ENCODE measurements around the gene SEPTIN12. TPM values are rescaled to one million over a fixed set of nuclear protein-coding genes. Genes with fewer than 3 reads are reported as not detected.

SEPTIN12 gene
- polyA plus RNA-seq, 3 donors, result not detected

DNA sequence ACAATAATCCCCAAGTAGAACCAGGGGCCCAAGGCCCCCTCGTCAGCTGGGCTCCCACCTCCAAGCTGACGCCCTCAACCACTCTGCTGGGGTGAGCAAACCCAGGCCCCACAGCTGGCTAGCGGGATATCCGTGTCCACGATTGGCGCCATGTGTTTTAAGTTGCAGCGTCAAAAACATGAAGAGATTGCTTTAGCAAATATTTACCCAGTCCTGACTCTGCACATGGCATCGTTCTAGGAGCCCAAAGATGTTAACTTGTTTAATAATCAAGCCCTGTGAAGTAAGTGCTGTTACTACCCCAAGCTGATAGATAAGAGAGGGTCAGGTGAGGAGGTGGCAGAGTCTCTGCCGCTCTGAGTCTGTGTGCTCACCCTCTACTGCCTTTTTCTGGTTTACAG lies 344 bp upstream of the SEPTIN12 start:
- Mint-ChIP-seq H3K9me3 (peaks cover 0 to 2% (median 0%) of the 10 kb centered on the region in 7 donors), H3K27ac (no peak overlapping the region), H3K4me3 (no peak overlapping the region), H3K27me3 (ENCODE audit: low read depth in 3 of 3) (peaks cover 1 to 7% (median 5%) of the 10 kb centered on the region in 3 donors), H3K4me1 (peaks cover 3% of the 10 kb centered on the region), H3K36me3 (no peaks in the 10 kb centered on the region)
- no peaks in the 10 kb centered on the region for H3K79me2 ChIP-seq (ENCODE audit: insufficient read depth, low read length)
- H3K4me1 ChIP-seq (ENCODE audit: control insufficient read depth in 1 of 2, insufficient read depth in 2 of 2, low read length in 2 of 2), result no peaks in the 10 kb centered on the region
- H3K4me2 ChIP-seq (replicated peaks; ENCODE audit: extremely low read depth, low read length, poor library complexity, severe bottlenecking), result no peak overlapping the region
- WGBS (ENCODE audit: insufficient coverage), result 91% methylated on average over 7 of the region's 9 CpGs
- no peaks in the 10 kb centered on the region for H3K9me3 ChIP-seq (replicated peaks in 1 of 2; ENCODE audit: control insufficient read depth in 1 of 2, insufficient read depth in 1 of 2, low read length in 2 of 2)
- no peaks in the 10 kb centered on the region for H3K36me3 ChIP-seq (replicated peaks in 1 of 2; ENCODE audit: control insufficient read depth in 1 of 2, insufficient read depth in 2 of 2, low read length in 2 of 2)
- TF ChIP-seq, protein P1, sequence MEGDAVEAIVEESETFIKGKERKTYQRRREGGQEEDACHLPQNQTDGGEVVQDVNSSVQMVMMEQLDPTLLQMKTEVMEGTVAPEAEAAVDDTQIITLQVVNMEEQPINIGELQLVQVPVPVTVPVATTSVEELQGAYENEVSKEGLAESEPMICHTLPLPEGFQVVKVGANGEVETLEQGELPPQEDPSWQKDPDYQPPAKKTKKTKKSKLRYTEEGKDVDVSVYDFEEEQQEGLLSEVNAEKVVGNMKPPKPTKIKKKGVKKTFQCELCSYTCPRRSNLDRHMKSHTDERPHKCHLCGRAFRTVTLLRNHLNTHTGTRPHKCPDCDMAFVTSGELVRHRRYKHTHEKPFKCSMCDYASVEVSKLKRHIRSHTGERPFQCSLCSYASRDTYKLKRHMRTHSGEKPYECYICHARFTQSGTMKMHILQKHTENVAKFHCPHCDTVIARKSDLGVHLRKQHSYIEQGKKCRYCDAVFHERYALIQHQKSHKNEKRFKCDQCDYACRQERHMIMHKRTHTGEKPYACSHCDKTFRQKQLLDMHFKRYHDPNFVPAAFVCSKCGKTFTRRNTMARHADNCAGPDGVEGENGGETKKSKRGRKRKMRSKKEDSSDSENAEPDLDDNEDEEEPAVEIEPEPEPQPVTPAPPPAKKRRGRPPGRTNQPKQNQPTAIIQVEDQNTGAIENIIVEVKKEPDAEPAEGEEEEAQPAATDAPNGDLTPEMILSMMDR (IDR thresholded peaks at IDR 0.05), result no peak
- H4K20me1 ChIP-seq (ENCODE audit: insufficient read depth, low read length), result no peaks in the 10 kb centered on the region
- H3K9ac ChIP-seq (ENCODE audit: insufficient read depth, low read length, poor library complexity, severe bottlenecking), result no peak overlapping the region
- no peak overlapping the region for H3K27ac ChIP-seq (ENCODE audit: low read depth in 1 of 2, low read length in 2 of 2)
- no peak overlapping the region for H2AFZ ChIP-seq (ENCODE audit: insufficient read depth, low read depth, low read length, poor library complexity, severe bottlenecking)
- intact Hi-C loops (cut with micrococcal nuclease), result no loop called here
- H3K27me3 ChIP-seq (ENCODE audit: control insufficient read depth in 2 of 2, insufficient read depth in 2 of 2, low read length in 2 of 2), result no peaks in the 10 kb centered on the region
- H3K4me3 ChIP-seq (replicated peaks in 1 of 3; ENCODE audit: low read depth in 2 of 3, low read length in 3 of 3), result no peak overlapping the region
- no peak for DNase-seq

DNA sequence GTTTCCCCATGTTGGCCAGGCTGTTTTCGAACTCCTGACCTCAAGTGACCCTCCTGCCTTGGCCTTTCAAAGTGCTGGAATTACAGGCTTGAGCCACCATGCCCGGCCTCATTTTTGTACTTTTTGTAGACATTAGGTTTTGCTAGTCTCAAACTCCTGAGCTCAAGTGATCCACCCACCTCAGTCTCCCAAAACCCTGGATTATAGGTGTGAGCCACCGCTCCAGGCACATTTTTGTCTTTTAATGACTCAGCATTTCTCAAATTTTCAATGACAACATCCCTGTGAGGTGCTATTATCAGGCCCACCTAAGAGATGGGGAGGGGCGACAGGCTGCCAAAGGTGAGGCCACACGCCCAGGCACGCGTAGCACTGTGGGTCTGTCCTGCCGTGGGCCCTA lies 1.1 kb downstream of the SEPTIN12 start:
- H4K20me1 ChIP-seq (ENCODE audit: insufficient read depth, low read length), result no peaks in the 10 kb centered on the region
- H3K27ac ChIP-seq (ENCODE audit: low read depth in 1 of 2, low read length in 2 of 2), result no peak overlapping the region
- Mint-ChIP-seq H3K9me3 (peaks cover 0 to 2% (median 0%) of the 10 kb centered on the region in 7 donors), H3K4me3 (no peak overlapping the region), H3K4me1 (peaks cover 14% of the 10 kb centered on the region), H3K27ac (peak overlapping the region in 1 of 7 donors; percentile 63), H3K36me3 (no peaks in the 10 kb centered on the region), H3K27me3 (ENCODE audit: low read depth in 3 of 3) (peaks cover 1 to 6% (median 5%) of the 10 kb centered on the region in 3 donors)
- no peaks in the 10 kb centered on the region for H3K9me3 ChIP-seq (replicated peaks in 1 of 2; ENCODE audit: control insufficient read depth in 1 of 2, insufficient read depth in 1 of 2, low read length in 2 of 2)
- no peak overlapping the region for H2AFZ ChIP-seq (ENCODE audit: insufficient read depth, low read depth, low read length, poor library complexity, severe bottlenecking)
- DNase-seq, result no peak
- no peak overlapping the region for H3K4me2 ChIP-seq (replicated peaks; ENCODE audit: extremely low read depth, low read length, poor library complexity, severe bottlenecking)
- no peaks in the 10 kb centered on the region for H3K79me2 ChIP-seq (ENCODE audit: insufficient read depth, low read length)
- TF ChIP-seq, protein P1 (IDR thresholded peaks at IDR 0.05), result no peak
- intact Hi-C loops (cut with micrococcal nuclease), result no loop called here
- no peak overlapping the region for H3K4me3 ChIP-seq (replicated peaks in 1 of 3; ENCODE audit: low read depth in 2 of 3, low read length in 3 of 3)
- H3K36me3 ChIP-seq (replicated peaks in 1 of 2; ENCODE audit: control insufficient read depth in 1 of 2, insufficient read depth in 2 of 2, low read length in 2 of 2), result no peaks in the 10 kb centered on the region
- peaks cover 8 to 10% of the 10 kb centered on the region in 2 donors for H3K4me1 ChIP-seq (ENCODE audit: control insufficient read depth in 1 of 2, insufficient read depth in 2 of 2, low read length in 2 of 2)
- no peak overlapping the region for H3K9ac ChIP-seq (ENCODE audit: insufficient read depth, low read length, poor library complexity, severe bottlenecking)
- 100% methylated on average over 3 of the region's 8 CpGs for WGBS (ENCODE audit: insufficient coverage)
- no peaks in the 10 kb centered on the region for H3K27me3 ChIP-seq (ENCODE audit: control insufficient read depth in 2 of 2, insufficient read depth in 2 of 2, low read length in 2 of 2)
